ENCODE results near the gene PLEKHB2.
"Not testable (repeated sequence)": the region's sequence is repeated elsewhere in the genome, so short reads cannot be mapped to it uniquely, and the experiment has no call there.

PLEKHB2 gene

DNA sequence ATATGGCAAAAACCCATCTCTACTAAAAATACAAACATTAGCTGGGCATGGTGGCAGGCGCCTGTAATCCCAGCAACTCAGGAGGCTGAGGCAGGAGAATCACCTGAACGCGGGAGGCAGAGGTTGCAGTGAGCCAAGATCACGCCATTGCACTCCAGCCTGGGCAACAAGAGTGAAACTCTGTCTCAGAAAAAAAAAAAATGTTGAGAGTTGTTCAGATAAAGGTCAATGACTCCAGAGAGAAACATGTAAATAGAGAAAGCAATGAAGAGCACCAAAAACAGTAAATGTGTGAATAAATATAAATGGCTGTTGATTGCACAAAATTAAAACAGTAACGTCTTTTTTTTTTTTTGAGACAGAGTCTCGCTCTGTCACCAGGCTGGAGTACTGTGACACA lies 25.2 kb upstream of the PLEKHB2 start:
- peak overlapping the region; percentile 47 for H3K27ac Mint-ChIP-seq
- H3K9me3 Mint-ChIP-seq: not testable (repeated sequence)
- peaks cover 34% of the 10 kb centered on the region for H3K4me1 Mint-ChIP-seq (ENCODE audit: low read depth)

GRCh38 chr2:131081190-131081589 lies 23.9 kb upstream of the PLEKHB2 start:
- no peaks in the 10 kb centered on the region for H3K27me3 Mint-ChIP-seq
- peaks cover 78% of the 10 kb centered on the region for H3K36me3 Mint-ChIP-seq (ENCODE audit: low read depth)

More for the DNA sequence above, 25.2 kb upstream of the PLEKHB2 start:
- not testable (repeated sequence) for H3K27me3 Mint-ChIP-seq, H3K4me3 Mint-ChIP-seq
- H3K36me3 Mint-ChIP-seq (ENCODE audit: low read depth): peaks cover 77% of the 10 kb centered on the region

GRCh38 chr2:131085646-131086045 lies 19.5 kb upstream of the PLEKHB2 start:
- no peak overlapping the region for H3K4me3 Mint-ChIP-seq
- peaks cover 49% of the 10 kb centered on the region for H3K4me1 Mint-ChIP-seq (ENCODE audit: low read depth)
- H3K27me3 Mint-ChIP-seq: no peaks in the 10 kb centered on the region
- H3K36me3 Mint-ChIP-seq (ENCODE audit: low read depth): peaks cover 73% of the 10 kb centered on the region
- no peak overlapping the region for H3K27ac Mint-ChIP-seq
- no peaks in the 10 kb centered on the region for H3K9me3 Mint-ChIP-seq

More at GRCh38 chr2:131081190-131081589, 23.9 kb upstream of the PLEKHB2 start:
- no peaks in the 10 kb centered on the region for H3K9me3 Mint-ChIP-seq
- H3K4me1 Mint-ChIP-seq (ENCODE audit: low read depth): peaks cover 42% of the 10 kb centered on the region
- H3K27ac Mint-ChIP-seq: no peak overlapping the region
- no peak overlapping the region for H3K4me3 Mint-ChIP-seq

- peaks cover 25% of the 10 kb centered on the region for H3K36me3 Mint-ChIP-seq (ENCODE audit: low read depth)
- peaks cover 36% of the 10 kb centered on the region for H3K4me1 Mint-ChIP-seq (ENCODE audit: low read depth)
- no peaks in the 10 kb centered on the region for H3K9me3 Mint-ChIP-seq
- H3K4me3 Mint-ChIP-seq: peak overlapping the region; percentile 85
- H3K27ac Mint-ChIP-seq: peak overlapping the region; percentile 79
- H3K27me3 Mint-ChIP-seq: no peaks in the 10 kb centered on the region
Observed at GRCh38 chr2:131092458-131093005, 12.6 kb upstream of the PLEKHB2 start.

DNA sequence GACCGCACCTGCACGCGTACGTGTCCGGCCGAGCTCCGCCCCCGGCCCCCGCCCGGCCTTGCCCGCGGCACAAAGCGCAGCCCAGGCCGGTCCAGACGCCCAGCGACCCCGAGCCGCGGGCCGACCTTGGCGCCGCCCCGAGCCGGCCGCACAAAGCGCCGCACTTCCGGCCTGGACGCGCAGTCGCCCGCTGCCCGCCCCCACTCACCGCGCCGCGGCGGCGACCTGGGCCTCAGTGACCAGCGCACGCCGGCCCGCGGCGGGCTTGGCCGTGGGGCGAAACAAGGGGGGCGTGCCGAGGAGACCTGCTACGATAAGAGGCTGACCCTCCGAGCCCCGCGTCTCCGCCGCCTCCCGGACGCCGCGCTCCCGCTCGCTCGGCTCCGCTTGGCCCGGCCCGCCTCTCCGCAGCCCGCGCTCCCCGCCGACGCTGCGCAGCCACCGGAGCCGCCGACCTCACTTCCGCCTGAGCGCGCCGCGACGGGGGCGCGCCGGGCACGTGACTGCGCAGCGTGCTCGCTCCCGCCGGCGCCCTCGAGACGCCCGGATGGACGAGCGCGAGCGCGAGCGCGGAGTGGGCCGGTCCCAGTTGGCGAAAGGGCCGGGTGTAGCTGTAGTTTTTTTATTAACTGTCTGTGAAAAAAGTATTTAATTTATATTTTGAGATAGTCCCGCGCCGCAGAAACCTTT lies 12.0 kb upstream of the PLEKHB2 start, which contains the start of gene FAM168B:
Gene FAM168B, minus strand, starts transcription at position 455 of the 690 bp plus-strand sequence. CDS start 10,814 bp downstream, outside the sequence.
- no peaks in the 10 kb centered on the region for H3K27me3 Mint-ChIP-seq
- H3K27ac Mint-ChIP-seq: peak within 1 kb of the TSS; percentile 97
- H3K4me3 Mint-ChIP-seq: peak within 1 kb of the TSS; percentile 93
- H3K9me3 Mint-ChIP-seq: no peaks in the 10 kb centered on the region
- peaks cover 36% of the 10 kb centered on the region for H3K4me1 Mint-ChIP-seq (ENCODE audit: low read depth)
- H3K36me3 Mint-ChIP-seq (ENCODE audit: low read depth): peaks cover 19% of the 10 kb centered on the region

- Mint-ChIP-seq H3K27me3 (no peaks in the 10 kb centered on the region), H3K4me3 (peak overlapping the region; percentile 93), H3K9me3 (no peaks in the 10 kb centered on the region), H3K36me3 (ENCODE audit: low read depth) (peaks cover 13% of the 10 kb centered on the region), H3K4me1 (ENCODE audit: low read depth) (peaks cover 32% of the 10 kb centered on the region), H3K27ac (peak overlapping the region; percentile 97)
Observed at GRCh38 chr2:131093696-131094462, 11.3 kb upstream of the PLEKHB2 start.

DNA sequence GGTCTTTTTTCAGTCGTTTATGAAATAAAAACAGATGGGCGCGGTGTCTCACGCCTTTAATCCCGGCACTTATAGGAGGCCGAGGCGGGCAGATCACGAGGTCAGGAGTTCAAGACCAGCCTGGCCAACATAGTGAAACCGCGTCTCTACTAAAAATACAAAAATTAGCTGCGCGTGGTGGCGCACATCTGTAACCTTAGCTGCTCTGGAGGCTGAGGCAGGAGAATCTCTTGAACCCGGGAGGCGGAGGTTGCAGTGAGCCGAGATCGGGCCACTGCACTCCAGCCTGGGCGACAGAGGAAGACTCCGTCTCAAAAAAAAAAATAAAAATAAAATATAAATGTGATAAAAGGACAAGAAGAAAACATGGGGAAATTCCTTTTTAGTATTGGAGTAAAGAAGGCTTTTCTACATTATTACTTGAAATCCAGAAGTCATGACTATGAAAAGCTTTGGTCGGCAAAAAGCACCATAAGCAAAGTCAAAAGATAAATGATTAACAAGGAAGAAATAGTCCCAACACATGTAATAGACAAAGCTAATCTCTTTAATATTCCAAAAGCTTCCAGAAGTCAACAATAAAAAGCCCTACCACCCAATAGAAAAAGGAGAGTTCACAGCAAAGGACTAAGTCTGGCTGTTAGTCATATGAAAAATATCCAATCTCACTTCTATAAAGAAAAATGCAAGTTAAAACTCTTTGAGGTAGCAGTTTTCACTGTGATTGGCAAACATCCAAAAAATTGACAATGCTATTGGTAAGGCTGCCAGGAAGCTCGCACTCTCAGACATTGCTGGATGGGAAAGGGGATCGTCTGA lies 10.5 kb upstream of the PLEKHB2 start:
- Mint-ChIP-seq H3K9me3 (no peaks in the 10 kb centered on the region), H3K27ac (peak overlapping the region; percentile 97), H3K27me3 (no peaks in the 10 kb centered on the region)

DNA sequence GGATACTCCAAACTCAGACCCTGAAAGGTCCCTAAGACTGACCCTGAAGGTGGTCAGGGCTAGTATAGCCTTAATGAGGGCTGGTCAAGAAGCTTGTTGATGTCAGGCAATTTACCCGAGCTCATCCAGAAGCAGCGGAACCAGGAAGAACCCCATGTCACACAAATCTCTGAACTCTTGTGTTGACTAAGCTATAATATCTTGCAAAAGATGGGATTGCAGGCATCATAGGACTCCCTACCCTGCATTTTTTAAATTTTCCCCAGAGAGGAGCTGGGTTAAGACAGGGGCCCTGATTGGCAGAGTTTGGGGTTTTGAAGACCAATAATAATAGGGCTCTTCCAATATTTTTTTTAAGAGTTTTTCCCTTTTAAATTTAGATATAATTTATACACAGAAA lies 2.0 kb upstream of the PLEKHB2 start:
- H3K4me3 Mint-ChIP-seq: no peak overlapping the region
- H3K27ac Mint-ChIP-seq: peak overlapping the region; percentile 45

More for the DNA sequence above, 10.5 kb upstream of the PLEKHB2 start:
- H3K4me1 Mint-ChIP-seq (ENCODE audit: low read depth): peaks cover 25% of the 10 kb centered on the region
- H3K36me3 Mint-ChIP-seq (ENCODE audit: low read depth): peaks cover 9% of the 10 kb centered on the region
- peak overlapping the region; percentile 93 for H3K4me3 Mint-ChIP-seq

DNA sequence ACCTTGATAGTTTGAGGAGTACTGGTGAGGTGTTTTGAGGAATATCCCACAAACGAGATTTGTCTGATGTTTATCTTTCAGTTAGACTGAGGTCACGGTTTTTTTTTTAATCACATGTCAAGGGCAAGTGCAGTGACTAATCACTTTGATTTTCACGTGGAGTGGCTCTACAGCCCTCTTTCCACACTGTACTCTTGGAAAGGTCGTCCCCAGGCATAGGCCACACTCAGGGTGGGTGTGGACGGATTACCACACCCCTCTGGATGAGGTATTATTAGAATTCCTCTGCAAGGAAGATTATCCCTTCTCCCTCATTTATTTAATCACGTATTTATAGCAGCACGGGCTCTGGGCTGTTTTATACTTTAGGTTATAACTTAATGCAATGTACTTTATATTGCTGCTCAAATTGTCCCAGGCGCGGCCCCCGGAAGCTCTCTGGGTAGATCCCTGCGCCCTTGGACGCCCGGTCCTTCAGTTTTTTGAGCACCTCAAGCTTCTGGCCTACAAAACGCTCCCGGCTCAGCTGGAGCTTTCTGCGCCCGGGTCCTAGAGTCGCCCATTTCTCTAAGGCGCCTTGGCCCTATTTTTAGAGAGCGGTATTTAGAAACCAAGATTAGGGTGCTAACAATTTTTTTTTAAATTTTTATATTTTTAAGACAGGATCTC lies 515 bp upstream of the PLEKHB2 start:
- Mint-ChIP-seq H3K27ac (peak overlapping the region; percentile 97), H3K4me1 (ENCODE audit: low read depth) (peaks cover 51% of the 10 kb centered on the region), H3K9me3 (no peaks in the 10 kb centered on the region), H3K36me3 (ENCODE audit: low read depth) (peaks cover 21% of the 10 kb centered on the region), H3K27me3 (no peaks in the 10 kb centered on the region), H3K4me3 (peak overlapping the region; percentile 97)

More for the DNA sequence above, 2.0 kb upstream of the PLEKHB2 start:
- peaks cover 10% of the 10 kb centered on the region for H3K36me3 Mint-ChIP-seq (ENCODE audit: low read depth)
- H3K9me3 Mint-ChIP-seq: no peaks in the 10 kb centered on the region
- no peaks in the 10 kb centered on the region for H3K27me3 Mint-ChIP-seq
- peaks cover 41% of the 10 kb centered on the region for H3K4me1 Mint-ChIP-seq (ENCODE audit: low read depth)

- Mint-ChIP-seq H3K9me3 (no peaks in the 10 kb centered on the region), H3K4me3 (peak overlapping the region; percentile 97), H3K27me3 (no peaks in the 10 kb centered on the region), H3K36me3 (ENCODE audit: low read depth) (peaks cover 30% of the 10 kb centered on the region), H3K4me1 (ENCODE audit: low read depth) (peaks cover 63% of the 10 kb centered on the region), H3K27ac (peak overlapping the region; percentile 97)
Observed at GRCh38 chr2:131105950-131106801, 1.0 kb downstream of the PLEKHB2 start.

- H3K4me3 Mint-ChIP-seq: no peak overlapping the region
- H3K4me1 Mint-ChIP-seq (ENCODE audit: low read depth): peaks cover 76% of the 10 kb centered on the region
- H3K27ac Mint-ChIP-seq: no peak overlapping the region
- H3K27me3 Mint-ChIP-seq: no peaks in the 10 kb centered on the region
- peaks cover 6% of the 10 kb centered on the region for H3K9me3 Mint-ChIP-seq
- H3K36me3 Mint-ChIP-seq (ENCODE audit: low read depth): peaks cover 67% of the 10 kb centered on the region
Observed at GRCh38 chr2:131112529-131112928, 7.4 kb downstream of the PLEKHB2 start.

GRCh38 chr2:131113566-131114227 lies 8.6 kb downstream of the PLEKHB2 start:
- Mint-ChIP-seq H3K36me3 (ENCODE audit: low read depth) (peaks cover 68% of the 10 kb centered on the region), H3K9me3 (peaks cover 6% of the 10 kb centered on the region), H3K4me3 (no peak overlapping the region), H3K4me1 (ENCODE audit: low read depth) (peaks cover 70% of the 10 kb centered on the region), H3K27me3 (no peaks in the 10 kb centered on the region), H3K27ac (no peak overlapping the region)

DNA sequence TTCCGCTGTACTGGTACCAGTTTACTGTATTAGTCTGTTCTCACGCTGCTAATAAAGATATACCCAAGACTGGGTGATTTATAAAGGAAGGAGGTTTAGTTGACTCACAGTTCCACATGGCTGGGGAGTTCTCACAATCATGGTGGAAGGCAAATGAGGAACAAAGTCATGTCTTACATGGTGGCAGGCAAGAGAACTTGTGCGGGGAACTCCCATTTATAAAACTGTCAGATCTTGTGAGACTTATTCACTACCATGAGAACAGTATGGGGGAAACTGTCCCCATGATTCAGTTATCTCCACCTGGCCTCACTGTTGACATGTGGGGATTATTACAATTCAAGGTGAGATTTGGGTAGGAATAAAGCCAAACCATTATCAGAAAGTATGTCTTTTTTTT lies 9.8 kb downstream of the PLEKHB2 start:
- H3K36me3 Mint-ChIP-seq (ENCODE audit: low read depth): peaks cover 61% of the 10 kb centered on the region
- not testable (repeated sequence) for H3K9me3 Mint-ChIP-seq, H3K4me3 Mint-ChIP-seq, H3K27me3 Mint-ChIP-seq
- H3K4me1 Mint-ChIP-seq (ENCODE audit: low read depth): peaks cover 71% of the 10 kb centered on the region
- H3K27ac Mint-ChIP-seq: peak overlapping the region; percentile 38
